Neural cell (in vitro differentiated cells): Measurements from ENCODE around the gene MCOLN1.

ENCODE experiments used
- CTCF ChIP-seq: fragments of 450-650 bp; IDR thresholded peaks from 2 replicates; pipeline ENCODE4 v1.5.1; 2014; ENCODE audit warnings: antibody characterized with exemption, mild to moderate bottlenecking, moderate library complexity; ENCODE audit not compliant: poor library complexity, severe bottlenecking
- EP300 ChIP-seq: fragments of 450-650 bp; conservative IDR thresholded peaks from 2 replicates; pipeline ENCODE4 v1.6.1; 2014; ENCODE audit warnings: antibody characterized with exemption, mild to moderate bottlenecking, moderate library complexity; ENCODE audit not compliant: poor library complexity, severe bottlenecking
- POLR2AphosphoS5 ChIP-seq: IDR thresholded peaks from 2 replicates; pipeline ENCODE4 v1.6.1; 2012
- REST ChIP-seq: IDR thresholded peaks from 2 replicates; pipeline ENCODE4 v1.6.1; 2012; ENCODE audit warnings: borderline replicate concordance

GRCh38 chr19:7500811-7501450, 21.5 kb upstream of the MCOLN1 start:
- peak; percentile 39 for TF ChIP-seq EP300
- peak; percentile 66 for TF ChIP-seq CTCF
- peak; percentile 50 for TF ChIP-seq REST
- peak; percentile 60 for TF ChIP-seq POLR2AphosphoS5
